Right lobe of liver (tissue), 4 donors: ENCODE measurements around the gene MUSTN1.

Source experiments
- POLR2A ChIP-seq: fragments of 450-650 bp; IDR thresholded peaks from one replicate; pipeline ENCODE4 v1.6.1; 2017; ENCODE audit warnings: antibody characterized with exemption, mild to moderate bottlenecking
- TF ChIP-seq, protein P1 (sequence below), 4 donors: fragments of 200-600 bp in 3 of 4; fragments of 450-650 bp in 1 of 4; IDR thresholded peaks; one replicate each; pipeline versions ENCODE4 v1.5.1 to v1.8.0; 2016 to 2022; ENCODE audit warnings: antibody characterized with exemption in 4 of 4, mild to moderate bottlenecking in 2 of 4
- donor health status: DM: no; HTN: no; CAD: no.
- donor health status: DM: no; HTN: no; CAD: no.
- donor health status: DM: no; HTN: yes; CAD: no.

GRCh38 chr3:52798978-52799476 is 35.8 kb downstream of the MUSTN1 start:
- TF ChIP-seq, protein P1, sequence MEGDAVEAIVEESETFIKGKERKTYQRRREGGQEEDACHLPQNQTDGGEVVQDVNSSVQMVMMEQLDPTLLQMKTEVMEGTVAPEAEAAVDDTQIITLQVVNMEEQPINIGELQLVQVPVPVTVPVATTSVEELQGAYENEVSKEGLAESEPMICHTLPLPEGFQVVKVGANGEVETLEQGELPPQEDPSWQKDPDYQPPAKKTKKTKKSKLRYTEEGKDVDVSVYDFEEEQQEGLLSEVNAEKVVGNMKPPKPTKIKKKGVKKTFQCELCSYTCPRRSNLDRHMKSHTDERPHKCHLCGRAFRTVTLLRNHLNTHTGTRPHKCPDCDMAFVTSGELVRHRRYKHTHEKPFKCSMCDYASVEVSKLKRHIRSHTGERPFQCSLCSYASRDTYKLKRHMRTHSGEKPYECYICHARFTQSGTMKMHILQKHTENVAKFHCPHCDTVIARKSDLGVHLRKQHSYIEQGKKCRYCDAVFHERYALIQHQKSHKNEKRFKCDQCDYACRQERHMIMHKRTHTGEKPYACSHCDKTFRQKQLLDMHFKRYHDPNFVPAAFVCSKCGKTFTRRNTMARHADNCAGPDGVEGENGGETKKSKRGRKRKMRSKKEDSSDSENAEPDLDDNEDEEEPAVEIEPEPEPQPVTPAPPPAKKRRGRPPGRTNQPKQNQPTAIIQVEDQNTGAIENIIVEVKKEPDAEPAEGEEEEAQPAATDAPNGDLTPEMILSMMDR (IDR thresholded peaks at IDR 0.05) = peak; percentile 31 to 61 (median 46)
- TF ChIP-seq POLR2A = peak; percentile 15
